ENCODE measurements around the gene TXLNB.

The TXLNB gene

DNA sequence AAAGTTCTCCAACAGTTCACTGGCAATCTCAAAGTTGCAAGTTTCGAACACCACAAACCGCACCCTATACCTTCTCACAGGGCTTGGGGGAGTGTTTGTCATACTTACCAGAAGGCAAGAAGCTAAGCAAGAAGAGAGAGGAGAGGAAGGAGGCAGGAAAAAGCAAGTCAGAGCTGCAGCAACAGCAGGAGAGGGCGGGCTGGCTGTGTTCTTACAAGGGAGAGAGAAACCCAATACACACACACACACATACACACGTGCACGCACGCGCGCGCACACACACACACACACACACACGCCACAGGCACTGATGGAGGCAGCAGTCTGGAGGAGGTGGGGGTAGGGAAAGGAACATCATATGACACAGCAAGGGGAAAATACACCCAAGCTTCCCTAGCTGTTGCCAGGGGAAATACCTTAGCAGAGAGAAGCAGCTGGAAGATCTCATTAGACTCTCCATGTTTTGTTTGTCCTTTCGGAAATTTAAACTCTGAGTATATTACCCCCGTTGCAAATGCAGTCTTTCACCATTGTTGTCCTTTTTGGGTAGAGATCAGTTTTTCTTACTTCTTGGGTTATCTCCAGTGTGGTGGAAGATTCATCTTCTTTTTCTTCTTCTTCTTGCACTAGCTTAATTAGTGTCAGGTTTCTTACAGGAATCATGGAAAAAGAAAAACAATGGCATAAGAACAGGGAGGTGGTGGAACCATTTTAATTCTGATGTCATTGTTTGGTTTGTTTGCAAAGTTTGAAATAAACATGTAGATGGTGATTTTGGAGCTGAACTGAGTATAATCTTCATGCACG, at the start of gene TXLNB:
Gene TXLNB, minus strand, starts transcription at position 186 of the 807 bp plus-strand sequence. CDS start 3,099 bp downstream, outside the sequence.
- DNase-seq (ENCODE audit: low read depth in 2 of 2): peak; percentile 71 to 73

- no peak for DNase-seq (ENCODE audit: low read depth in 2 of 2)
Measured at GRCh38 chr6:139341060-139341459, 49.3 kb upstream of the TXLNB start.

GRCh38 chr6:139338795-139339194, 47.0 kb upstream of the TXLNB start:
- DNase-seq (ENCODE audit: low read depth in 2 of 2): no peak

DNA sequence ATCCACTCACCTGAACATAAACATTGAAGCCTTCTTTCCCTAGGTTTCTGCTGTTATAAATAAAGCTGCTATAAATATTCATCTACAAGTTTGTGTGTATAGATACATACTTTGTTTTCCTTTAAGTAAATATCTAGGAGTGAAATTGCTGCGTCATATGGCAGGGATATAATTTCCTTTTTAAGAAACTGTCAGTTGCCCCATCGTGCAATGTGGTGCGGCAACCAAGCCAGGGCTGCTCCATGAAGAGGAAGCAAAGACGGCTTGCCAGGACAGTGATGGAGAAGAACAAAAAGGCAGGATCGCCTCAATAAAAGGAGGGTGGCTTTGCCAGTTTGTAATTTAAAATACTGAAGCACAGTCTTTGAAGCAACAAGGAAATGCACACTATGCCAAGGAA, 46.0 kb upstream of the TXLNB start:
- no peak for DNase-seq (ENCODE audit: low read depth in 2 of 2)

- no peak for DNase-seq (ENCODE audit: low read depth in 2 of 2)
Measured at GRCh38 chr6:139337001-139337400, 45.2 kb upstream of the TXLNB start.

DNA sequence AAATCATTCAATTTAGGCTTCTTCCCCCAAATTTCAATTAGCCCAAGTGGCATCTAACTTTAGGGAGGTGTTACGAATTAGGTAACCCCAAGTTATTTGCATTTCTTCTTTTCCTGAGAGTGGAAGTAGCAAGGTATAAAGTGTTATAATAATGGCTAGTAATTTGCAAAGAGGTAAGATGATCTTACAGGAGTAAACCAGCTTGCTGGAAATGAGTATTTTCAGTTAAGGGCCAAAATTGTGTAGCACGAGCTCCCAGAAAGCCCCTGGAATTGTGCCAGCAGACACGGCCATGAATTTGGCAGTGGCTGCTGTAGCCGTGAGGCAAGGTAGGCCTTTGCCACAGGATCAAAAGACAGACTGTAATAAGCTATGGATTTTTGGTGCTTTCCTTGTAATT, 44.7 kb upstream of the TXLNB start:
- no peak for DNase-seq (ENCODE audit: low read depth in 2 of 2)

GRCh38 chr6:139335447-139336210, 43.8 kb upstream of the TXLNB start:
- no peak for DNase-seq (ENCODE audit: low read depth in 2 of 2)

DNA sequence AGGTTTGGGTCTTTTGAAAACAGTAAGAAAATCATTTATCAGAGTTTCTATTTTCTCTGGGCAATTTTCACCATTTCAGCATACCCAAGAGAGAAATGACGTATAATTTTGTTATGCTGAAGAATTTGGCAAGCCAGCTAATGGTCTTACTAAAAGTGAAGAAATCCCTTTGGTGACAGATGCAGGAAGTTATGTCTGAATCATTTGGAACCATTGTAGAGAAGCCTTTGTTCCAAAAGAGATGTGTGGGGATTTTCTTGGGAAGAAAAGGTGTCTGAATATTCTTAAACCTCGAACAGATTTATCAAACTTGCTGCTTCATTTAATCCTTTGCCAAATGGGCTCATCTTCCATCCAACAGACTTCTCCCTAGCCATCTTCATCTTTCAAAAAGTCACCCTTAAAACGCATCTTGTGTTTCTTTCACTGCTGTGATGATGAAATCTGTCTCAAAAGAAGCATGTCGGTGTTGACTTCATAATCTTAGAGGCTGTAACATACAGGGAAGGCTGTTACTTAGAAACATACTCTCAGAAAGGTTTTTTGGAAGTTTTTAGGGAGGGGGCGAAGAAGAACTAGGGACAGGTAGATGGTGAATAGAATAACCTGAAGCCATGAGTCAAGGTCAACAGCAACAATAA, 43.1 kb upstream of the TXLNB start:
- no peak for DNase-seq (ENCODE audit: low read depth in 2 of 2)

DNA sequence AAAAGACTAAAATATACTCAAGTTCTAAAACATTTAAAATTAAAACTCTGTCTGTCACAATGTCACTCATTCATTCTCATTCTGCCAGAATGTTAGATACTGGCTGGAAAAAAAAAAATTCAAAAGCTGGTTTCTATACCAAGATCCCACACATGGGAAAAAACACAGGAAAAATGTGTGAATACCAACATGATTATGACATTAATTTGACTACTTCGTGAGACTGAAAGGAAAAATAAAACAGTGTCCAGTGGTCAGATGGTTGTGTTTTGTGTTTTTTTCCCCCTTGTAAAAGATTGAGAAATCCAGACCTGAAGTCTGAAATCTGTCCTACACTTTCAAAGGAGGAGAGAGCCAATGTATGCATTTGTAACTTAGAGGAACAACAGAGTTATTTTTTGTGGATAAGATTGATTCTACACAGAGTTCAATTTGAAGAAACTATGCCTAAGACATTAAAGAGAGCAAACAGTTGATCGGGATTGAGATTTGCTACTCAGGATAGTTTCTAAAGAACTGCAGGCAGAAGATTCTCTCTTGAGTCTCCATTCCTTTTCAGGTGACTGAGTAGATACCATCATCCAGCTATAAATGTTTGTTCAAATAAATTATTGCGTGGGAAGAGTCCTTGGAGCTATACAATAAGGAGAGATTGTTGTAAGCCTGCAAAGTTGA, 39.2 kb upstream of the TXLNB start:
- no peak for DNase-seq (ENCODE audit: low read depth in 2 of 2)

- DNase-seq (ENCODE audit: low read depth in 2 of 2): no peak
Measured at GRCh38 chr6:139330306-139330705, 38.5 kb upstream of the TXLNB start.

DNA sequence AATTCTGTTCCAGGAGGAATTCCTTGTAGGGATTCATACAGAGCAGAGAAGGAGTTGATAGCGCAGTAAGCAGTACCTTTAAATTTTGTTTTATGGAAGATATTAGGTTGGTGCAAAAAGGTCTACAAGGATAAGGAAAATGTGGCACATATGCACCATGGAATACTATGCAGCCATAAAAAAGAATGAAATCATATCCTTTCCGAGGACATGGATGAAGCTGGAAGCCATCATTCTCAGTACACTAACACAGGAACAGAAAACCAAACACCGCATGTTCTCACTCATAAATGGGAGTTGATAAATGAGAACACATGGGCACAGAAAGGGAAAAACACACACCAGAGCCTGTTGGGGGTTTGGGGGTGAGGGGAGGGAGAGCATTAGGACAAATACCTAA, 37.4 kb upstream of the TXLNB start:
- no peak for DNase-seq (ENCODE audit: low read depth in 2 of 2)

DNA sequence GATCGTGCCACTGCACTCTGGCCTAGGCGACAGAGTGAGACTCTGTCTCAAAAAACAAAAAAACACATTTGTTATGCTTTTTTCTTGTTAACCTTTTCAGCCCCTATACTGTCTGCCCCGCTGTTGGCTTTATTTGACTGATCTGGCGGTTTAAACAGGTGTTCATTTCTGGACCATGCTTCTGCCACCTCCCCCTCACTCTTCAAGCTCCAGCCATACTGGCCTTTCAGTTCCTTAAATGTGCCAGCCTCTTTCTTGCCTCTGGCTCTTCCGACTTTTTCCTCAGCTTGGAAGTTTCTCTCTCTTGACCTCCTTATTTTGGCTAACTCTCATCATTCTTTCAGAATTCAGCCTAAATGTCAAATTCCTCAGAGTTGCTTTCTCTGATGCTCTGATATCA, 35.2 kb upstream of the TXLNB start:
- no peak for DNase-seq (ENCODE audit: low read depth in 2 of 2)

DNA sequence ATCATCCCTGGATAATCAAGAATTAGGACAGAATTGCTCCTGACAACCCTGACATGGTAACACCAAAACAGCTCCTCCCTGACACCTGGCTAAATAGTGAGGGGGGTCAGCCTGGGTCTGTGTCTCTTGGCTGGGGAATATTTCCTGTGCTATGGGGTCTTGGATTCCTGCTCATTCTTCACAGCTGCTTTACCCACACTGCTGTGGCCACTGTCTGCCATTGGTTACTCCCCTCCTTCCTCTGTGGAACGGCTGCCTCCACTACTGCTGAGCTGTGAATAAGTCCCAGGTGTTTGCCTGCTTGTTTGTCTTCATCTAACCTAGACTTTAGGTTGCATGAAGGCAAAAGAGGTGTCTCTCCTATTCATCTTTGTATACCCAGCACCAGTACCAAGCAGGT, 33.9 kb upstream of the TXLNB start:
- DNase-seq (ENCODE audit: low read depth in 2 of 2): no peak

- no peak for DNase-seq (ENCODE audit: low read depth in 2 of 2)
Measured at GRCh38 chr6:139325125-139325524, 33.3 kb upstream of the TXLNB start.

- no peak for DNase-seq (ENCODE audit: low read depth in 2 of 2)
Measured at GRCh38 chr6:139324301-139324555, 32.4 kb upstream of the TXLNB start.

DNA sequence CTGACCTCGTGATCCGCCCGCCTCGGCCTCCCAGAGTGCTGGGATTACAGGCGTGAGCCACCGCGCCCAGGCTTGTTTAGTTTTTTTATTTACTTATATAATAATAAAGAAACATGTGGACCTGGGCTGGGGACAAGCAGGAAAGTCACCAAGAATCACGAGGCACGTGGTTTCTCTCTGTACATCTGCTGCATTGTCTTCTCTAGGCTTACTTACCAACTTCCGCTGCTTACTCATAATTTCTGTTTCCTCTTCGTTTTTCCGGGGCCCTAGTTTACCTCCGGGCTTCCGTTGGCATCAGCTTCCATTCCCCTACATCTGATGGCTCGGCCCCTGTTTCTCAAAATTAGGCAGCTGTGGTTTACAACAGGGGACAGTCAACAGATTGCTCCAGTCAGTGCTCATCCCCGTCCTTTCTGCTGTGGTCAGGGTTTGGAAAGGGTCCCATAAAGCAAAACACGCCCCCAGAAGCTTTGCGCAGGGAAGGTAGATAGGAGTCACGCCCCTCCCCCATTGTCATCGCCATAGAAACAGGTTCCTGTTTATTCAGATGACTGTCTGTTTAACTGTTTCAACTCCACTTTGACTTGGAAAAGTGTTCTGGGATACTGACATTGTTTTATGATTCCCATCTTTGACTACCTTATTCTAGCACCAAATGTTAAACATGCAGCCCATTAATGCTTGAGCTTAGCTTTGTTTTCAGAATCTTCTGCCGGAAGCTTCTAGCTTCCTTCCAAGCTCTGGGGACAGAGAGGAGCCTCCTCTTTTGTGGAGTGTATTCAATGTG, 31.9 kb upstream of the TXLNB start:
- DNase-seq (ENCODE audit: low read depth in 2 of 2): peak; percentile 51 to 74

- DNase-seq (ENCODE audit: low read depth in 2 of 2): no peak
Measured at GRCh38 chr6:139320081-139320480, 28.3 kb upstream of the TXLNB start.

DNA sequence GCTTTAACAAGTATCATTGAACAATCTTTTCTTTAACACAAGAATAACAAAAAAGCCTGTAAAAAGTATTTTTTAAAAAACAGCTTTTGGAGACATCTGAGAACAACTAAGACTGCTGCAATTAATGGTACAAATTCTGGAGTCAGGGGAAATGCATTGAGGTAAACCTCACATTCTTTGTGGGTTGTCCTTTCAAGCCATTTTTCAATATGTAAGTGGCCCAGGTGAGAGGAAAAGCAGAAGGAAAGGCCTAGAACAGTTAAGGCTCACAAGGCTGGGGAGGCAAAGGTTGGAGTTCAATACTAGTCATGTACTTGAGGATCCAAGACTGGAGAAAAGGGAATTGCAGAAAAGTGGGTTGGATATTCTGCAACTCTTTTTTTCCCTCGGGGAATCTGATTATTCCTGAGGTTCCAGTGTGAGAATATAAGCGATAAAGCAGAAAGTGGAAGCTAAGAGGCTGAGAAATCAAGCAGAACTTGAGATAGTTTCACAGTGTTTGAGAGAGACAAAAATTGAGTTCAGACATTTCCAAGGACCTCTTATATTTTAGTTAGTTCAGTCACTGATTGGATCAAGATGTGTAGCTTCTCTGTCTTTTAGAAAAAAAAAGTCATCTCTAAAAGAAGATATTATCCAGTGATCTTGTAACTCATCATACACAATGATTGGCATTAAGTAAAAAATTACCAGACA, 25.0 kb upstream of the TXLNB start:
- no peak for DNase-seq (ENCODE audit: low read depth in 2 of 2)

GRCh38 chr6:139313784-139314545, 22.2 kb upstream of the TXLNB start:
- DNase-seq (ENCODE audit: low read depth in 2 of 2): no peak

GRCh38 chr6:139313229-139313628, 21.4 kb upstream of the TXLNB start:
- DNase-seq (ENCODE audit: low read depth in 2 of 2): no peak
